Measurements from ENCODE around the gene PLA2G4C. TPM values are rescaled to one million over a fixed set of nuclear protein-coding genes. Genes with fewer than 3 reads are reported as not detected.

Gene PLA2G4C
- total RNA-seq, result 32.3 TPM

DNA sequence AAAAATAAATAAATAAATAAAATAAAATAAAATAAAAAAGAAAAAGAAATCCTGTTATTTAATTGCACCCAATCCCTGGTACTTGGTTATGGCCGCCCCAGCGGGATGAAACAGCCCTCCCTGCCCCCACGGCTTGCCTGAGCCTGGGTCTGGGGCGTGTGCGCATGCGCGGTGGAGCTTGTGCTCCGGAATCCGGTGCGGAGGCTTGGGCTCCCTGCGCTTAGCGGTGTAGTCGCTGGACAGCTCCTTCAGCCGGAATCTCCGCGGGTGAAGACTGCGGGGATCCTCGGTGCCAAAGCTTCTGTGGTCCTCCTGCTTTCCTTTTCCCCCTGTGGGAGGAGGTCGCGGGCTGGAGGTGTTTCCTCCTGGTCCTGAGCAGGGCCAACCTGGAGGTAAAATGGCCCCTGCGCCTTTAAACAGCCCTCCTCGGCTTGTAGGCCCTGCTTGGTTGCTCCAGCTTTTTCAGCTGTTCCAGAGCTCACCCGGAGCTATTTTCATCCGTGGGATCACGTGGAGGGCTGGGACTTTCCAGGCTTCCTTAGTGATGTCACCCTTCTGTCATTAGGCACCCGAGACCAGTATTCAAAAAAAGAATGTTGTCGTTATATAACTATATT lies at the start of gene PLA2G4C:
PLA2G4C (minus strand) TSS at position 468 of the 617 bp plus-strand sequence. CDS start 4,288 bp downstream, outside the sequence.
- peak; percentile 96 for DNase-seq

DNA sequence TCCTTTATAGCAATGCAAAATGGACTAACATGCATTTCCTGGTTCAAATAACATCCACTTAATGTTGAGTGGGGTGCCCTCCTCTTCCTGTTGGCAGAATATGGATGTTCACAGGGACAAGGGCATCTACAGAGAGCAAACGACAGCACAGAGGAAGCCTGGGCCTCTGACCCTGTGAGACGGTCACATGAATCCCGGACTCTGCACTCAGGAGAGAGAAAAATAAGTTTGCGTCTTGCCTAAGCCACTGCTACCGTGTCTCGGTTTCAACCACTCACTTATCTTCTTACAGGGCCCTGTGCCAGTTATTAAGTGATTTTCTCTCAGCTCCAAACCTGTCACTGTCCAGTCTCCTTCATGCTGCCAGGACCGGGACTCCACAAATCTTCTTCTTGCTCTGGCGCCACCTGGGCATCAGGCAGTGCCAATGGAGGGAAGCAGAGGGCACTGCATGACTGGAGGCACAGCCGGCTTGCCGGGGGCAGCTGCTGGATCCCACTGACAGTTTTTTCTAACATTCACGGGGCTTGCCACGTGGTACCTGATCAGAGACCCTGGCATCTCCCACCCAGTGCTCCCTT lies 47.7 kb upstream of the PLA2G4C start:
- no peak for DNase-seq

DNA sequence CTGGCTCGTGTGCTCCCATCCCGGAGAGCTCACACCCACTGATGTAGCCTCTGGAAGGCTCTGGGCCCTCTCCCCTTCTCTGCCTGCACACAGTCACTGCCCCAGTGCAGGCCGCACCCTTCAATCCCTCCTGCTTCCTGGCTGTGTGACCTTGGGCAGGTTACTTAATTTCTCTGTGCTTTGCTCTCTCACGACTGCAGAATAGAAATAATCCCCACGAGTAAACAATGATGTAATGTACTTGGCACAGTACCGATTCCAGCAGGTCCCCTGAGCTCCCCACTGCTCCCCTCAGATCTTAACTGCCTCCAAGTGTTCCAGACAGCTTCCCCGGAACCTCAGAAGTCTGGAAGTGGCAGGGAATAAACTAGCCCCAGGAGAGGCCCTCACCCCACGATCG lies 43.4 kb upstream of the PLA2G4C start:
- no peak for DNase-seq

- peak; percentile 82 for DNase-seq
Measured at GRCh38 chr19:48152551-48152950, 41.9 kb upstream of the PLA2G4C start.

GRCh38 chr19:48149430-48149829 lies 38.8 kb upstream of the PLA2G4C start:
- peak; percentile 14 for DNase-seq

DNA sequence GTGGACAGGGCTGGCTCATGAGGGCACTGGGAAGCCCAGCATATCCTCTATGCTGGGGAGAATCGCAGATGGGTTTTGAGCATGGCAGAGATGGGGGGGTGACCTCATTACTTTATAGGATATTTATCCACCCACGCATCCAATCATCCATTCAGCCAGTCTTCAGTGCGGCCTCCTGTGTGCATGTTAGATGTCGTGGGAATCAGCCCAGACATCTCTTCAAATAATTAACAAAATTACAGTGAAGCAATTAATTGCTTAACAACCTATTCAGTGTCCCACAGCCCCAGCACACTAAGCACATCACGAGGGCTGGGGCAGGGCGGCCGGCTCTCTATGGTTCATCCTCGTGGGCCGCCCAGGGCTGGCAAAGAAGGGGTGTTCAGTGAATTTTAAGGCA lies 38.0 kb upstream of the PLA2G4C start:
- no peak for DNase-seq

DNA sequence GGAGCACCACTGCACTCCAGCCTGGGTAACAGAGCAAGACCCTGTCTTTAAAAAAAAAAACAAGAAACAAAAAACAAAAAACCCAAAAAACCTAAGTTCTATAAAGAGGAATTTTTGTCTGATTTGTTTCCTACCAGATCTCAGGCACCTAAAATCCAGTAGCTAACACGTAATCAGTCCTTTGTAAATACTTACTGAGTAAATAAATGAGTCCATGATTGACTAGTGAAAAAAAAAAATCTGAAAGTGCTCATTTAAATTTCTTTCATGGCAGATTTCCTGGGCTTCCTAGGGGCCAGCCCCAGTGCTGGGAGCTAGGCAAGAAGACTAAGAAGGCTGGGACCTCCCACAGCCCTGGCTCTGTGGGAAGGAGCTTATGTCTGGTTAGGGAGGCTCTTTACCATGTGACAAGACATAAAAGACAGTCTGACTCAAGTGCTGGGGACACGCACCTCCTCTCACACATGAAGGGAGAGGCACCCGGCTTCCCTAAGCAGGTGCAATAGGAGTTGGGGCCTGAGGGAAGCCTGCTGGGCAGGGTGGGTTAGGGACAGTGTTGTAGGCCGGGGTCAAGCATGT lies 37.1 kb upstream of the PLA2G4C start:
- DNase-seq, result no peak

DNA sequence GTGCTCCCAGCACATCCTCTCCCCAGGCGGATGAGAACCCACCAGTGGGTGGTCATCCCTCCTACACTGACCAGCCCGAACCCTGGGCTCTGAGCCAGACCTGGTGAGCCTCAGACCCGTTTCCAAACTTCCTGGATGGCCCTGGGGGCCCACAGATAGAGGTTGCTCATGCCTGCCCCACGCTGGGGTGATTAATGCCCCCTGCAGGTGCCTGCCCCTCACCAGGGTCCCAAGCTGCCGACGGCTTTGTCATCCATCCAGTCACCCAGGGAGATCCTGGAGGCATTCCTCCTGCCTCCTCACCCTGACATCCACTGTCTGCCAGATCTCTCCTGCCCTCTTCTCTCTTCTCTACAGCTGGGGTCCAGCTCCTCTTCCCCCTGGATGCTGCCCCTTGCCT lies 28.4 kb upstream of the PLA2G4C start:
- DNase-seq, result no peak

DNA sequence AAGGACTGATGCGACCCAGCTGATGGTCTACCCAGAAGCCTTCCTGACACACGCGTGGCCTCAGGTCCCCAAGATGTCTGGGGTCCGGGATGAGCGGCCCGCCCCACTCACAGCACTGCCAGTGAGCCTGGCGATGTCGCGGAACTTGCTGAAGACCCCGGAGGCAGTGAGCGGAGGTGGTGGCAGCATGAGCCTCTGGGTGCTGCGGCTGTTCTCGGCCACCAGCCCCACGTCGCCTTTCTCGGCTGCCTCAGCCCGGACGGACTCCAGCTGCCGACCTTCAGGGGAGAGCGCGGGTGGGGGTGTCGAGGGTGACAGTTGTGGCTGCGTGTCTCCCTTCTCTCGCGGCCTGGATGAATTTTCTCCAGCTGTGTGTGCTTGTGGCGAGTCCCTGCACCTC lies 26.8 kb upstream of the PLA2G4C start:
- DNase-seq, result no peak

- DNase-seq, result no peak
Measured at GRCh38 chr19:48136547-48136946, 25.9 kb upstream of the PLA2G4C start.

- peak; percentile 24 for DNase-seq
Measured at GRCh38 chr19:48135411-48135810, 24.8 kb upstream of the PLA2G4C start.

DNA sequence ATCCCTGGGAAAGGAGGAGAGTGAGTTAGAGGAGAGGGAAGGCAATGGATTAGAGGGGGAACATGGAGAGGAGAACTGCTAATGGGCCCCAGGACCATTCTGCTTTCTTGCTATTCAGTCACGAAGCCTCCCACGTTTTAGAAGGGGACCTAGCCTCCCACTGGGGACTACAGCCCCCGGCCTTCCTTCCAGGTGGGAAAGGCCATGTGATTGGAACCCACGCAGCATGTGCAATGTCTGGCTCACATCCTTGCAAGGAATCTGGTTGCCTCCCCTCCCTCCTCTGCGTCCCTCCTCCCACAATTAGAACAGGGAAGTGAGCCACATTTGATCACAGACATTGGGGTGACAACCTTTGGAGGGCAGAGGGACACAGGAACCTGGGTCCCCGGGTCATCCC lies 22.5 kb upstream of the PLA2G4C start:
- DNase-seq, result no peak

DNA sequence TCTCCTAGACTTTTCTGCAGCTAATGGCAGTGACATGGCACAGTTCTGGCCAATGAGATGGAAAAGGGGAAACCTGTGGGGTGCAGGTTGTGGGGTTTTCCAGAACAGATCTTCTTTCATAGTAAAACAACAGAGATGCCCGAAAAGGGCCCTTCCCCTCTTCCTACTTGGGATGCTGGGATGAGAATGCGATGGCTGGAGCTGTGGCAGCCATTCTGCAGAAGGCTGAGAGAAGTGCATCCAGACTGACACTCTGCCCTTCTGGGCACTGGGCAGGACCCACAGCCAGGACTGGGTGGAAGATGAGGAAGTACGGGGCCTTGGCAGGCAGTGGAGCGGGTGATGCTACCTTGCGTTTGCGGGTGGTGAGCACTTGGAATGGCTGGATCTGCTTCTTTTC lies 16.9 kb upstream of the PLA2G4C start:
- no peak for DNase-seq

DNA sequence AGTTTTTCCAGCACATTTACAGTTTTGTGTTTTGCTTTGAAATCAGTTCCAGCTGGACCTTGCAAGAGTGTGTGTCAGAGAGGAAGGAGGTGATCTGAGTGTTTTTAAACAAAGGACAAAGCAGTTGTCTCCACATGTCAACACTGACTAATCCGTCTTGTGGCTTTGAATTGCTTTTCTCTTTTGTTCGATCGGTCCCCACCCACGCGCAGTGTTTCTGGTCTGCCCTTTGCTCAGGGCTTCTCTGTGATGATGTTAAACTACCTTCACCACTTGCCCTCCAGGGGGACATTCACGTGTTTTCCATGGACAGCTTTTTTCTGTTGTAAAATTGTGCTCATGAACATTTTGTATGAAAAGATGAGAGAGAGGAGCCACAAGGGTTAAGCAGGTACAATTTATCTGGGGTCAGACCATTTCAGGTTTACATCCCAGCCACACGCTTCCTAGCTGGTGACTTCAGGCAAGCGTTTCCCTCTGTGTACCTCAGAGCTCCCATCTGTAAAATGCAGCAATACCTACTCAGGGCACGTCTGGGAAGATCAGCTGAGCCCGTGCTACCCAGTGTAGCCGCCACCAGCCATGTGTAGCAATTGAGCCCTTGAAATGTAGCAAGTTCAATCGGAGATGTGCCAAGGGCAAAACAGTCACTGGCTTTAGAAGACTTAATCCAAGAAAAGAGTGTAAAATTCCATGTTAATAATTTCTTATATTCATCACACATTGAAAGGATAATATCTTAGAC lies 13.5 kb upstream of the PLA2G4C start:
- DNase-seq, result peak; percentile 27

GRCh38 chr19:48122421-48122820 lies 11.8 kb upstream of the PLA2G4C start:
- DNase-seq, result no peak

GRCh38 chr19:48121909-48122371 lies 11.3 kb upstream of the PLA2G4C start:
- no peak for DNase-seq

DNA sequence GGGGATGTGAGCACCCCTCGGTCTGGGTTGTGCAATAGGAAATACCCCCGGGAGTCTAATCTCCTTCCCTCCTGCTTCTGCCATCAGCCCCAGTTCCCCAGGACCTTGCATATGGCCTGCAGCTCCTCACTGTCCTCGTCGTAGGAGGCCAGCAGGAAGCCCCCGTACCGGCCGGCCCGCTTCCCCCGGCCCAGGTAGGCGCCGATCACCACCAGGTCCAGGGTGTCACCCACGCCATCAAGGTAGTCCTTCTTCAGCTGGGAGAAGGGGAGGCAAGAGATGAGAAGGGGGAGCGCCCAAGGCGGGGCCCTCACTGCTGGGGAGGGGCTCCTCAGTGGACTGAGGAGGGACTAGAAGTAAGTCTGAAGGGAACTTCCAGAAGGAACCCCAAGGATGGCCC lies 10.4 kb upstream of the PLA2G4C start:
- DNase-seq, result no peak

- no peak for DNase-seq
Measured at GRCh38 chr19:48120505-48120904, 9.9 kb upstream of the PLA2G4C start.

DNA sequence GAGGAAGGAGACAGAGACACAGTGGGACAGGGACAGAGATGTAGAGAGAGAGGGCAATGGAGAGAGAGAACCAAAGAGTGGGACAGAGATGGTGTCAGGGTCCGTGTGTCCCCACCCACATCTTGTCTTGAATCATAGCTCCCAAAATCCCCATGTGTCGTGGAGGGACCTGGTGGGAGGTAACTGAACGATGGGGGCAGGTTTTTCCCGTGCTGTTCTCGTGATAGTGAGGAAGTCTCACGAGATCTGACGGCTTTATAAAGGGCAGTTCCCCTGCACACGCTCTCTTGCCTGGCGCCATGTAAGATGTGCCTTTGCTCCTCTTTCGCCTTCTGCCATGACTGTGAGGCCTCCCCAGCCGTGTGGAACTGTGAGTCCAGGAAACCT lies 7.5 kb upstream of the PLA2G4C start:
- DNase-seq, result no peak

- DNase-seq, result no peak
Measured at GRCh38 chr19:48117515-48118130, 7.0 kb upstream of the PLA2G4C start.

GRCh38 chr19:48113190-48113917 lies 2.7 kb upstream of the PLA2G4C start:
- DNase-seq, result peak; percentile 55

GRCh38 chr19:48111280-48111679 lies 663 bp upstream of the PLA2G4C start:
- DNase-seq, result no peak
